ENCODE measurements around the gene ZNF19. TPM values are rescaled to one million over a fixed set of nuclear protein-coding genes. Genes with fewer than 3 reads are reported as not detected.

The ZNF19 gene
- total RNA-seq, 1 experiment from 2014 or later = 2.6 TPM

- DNase-seq = peak; percentile 93
- Histone ChIP-seq H3K36me3 (replicated peaks; ENCODE audit: control insufficient read depth, insufficient read depth, low read length) (no peaks in the 10 kb centered on the region), H3K27me3 (ENCODE audit: control insufficient read depth, insufficient read depth, low read length) (peaks cover 20% of the 10 kb centered on the region), H3K4me3 (ENCODE audit: insufficient read depth, low read depth, low read length) (peak overlapping the region; percentile 74)
Measured at GRCh38 chr16:71426069-71426879, 62.9 kb downstream of the ZNF19 start.

GRCh38 chr16:71425746-71426068 lies 63.4 kb downstream of the ZNF19 start:
- peaks cover 20% of the 10 kb centered on the region for H3K27me3 ChIP-seq (ENCODE audit: control insufficient read depth, insufficient read depth, low read length)
- DNase-seq = no peak
- no peaks in the 10 kb centered on the region for H3K36me3 ChIP-seq (replicated peaks; ENCODE audit: control insufficient read depth, insufficient read depth, low read length)
- H3K4me3 ChIP-seq (ENCODE audit: insufficient read depth, low read depth, low read length) = peak overlapping the region; percentile 74

GRCh38 chr16:71424626-71425025 lies 64.5 kb downstream of the ZNF19 start:
- Histone ChIP-seq H3K27me3 (ENCODE audit: control insufficient read depth, insufficient read depth, low read length) (peaks cover 20% of the 10 kb centered on the region), H3K4me3 (ENCODE audit: insufficient read depth, low read depth, low read length) (no peak overlapping the region), H3K36me3 (replicated peaks; ENCODE audit: control insufficient read depth, insufficient read depth, low read length) (no peaks in the 10 kb centered on the region)
- no peak for DNase-seq

GRCh38 chr16:71423865-71424264 lies 65.3 kb downstream of the ZNF19 start:
- Histone ChIP-seq H3K4me3 (ENCODE audit: insufficient read depth, low read depth, low read length) (no peak overlapping the region), H3K27me3 (ENCODE audit: control insufficient read depth, insufficient read depth, low read length) (peaks cover 20% of the 10 kb centered on the region), H3K36me3 (replicated peaks; ENCODE audit: control insufficient read depth, insufficient read depth, low read length) (no peaks in the 10 kb centered on the region)
- DNase-seq = no peak

Other genes with a start within 250 kb of the ZNF19 start
- 19.8 and 25.0 TPM in 2 replicates for gene CMTR2, start 199.9 kb downstream of the ZNF19 start, total RNA-seq (2014; rRNA removed; shearing (Covaris generic))
- gene CALB2, start 130.6 kb downstream of the ZNF19 start, total RNA-seq (2014; rRNA removed; shearing (Covaris generic)) = 0.30 and 1.0 TPM in 2 replicates
- gene TLE7, start 47.3 kb downstream of the ZNF19 start, total RNA-seq (2014; rRNA removed; shearing (Covaris generic)) = not detected in 2 replicates
- 9.8 and 11.5 TPM in 2 replicates for gene ZNF23, start 27.1 kb downstream of the ZNF19 start, total RNA-seq (2014; rRNA removed; shearing (Covaris generic))
- 6.7 and 7.6 TPM in 2 replicates for gene CHST4, start 37.1 kb upstream of the ZNF19 start, total RNA-seq (2014; rRNA removed; shearing (Covaris generic))
- gene TAT, start 87.8 kb upstream of the ZNF19 start, total RNA-seq (2014; rRNA removed; shearing (Covaris generic)) = not detected in 2 replicates
- gene MARVELD3, start 136.9 kb upstream of the ZNF19 start, total RNA-seq (2014; rRNA removed; shearing (Covaris generic)) = 3.4 and 3.8 TPM in 2 replicates
- gene PHLPP2, start 235.4 kb upstream of the ZNF19 start, total RNA-seq (2014; rRNA removed; shearing (Covaris generic)) = 5.3 and 7.3 TPM in 2 replicates

Data from H7 (cell line).